ENCODE data around the gene LSM14B.

Gene LSM14B

DNA sequence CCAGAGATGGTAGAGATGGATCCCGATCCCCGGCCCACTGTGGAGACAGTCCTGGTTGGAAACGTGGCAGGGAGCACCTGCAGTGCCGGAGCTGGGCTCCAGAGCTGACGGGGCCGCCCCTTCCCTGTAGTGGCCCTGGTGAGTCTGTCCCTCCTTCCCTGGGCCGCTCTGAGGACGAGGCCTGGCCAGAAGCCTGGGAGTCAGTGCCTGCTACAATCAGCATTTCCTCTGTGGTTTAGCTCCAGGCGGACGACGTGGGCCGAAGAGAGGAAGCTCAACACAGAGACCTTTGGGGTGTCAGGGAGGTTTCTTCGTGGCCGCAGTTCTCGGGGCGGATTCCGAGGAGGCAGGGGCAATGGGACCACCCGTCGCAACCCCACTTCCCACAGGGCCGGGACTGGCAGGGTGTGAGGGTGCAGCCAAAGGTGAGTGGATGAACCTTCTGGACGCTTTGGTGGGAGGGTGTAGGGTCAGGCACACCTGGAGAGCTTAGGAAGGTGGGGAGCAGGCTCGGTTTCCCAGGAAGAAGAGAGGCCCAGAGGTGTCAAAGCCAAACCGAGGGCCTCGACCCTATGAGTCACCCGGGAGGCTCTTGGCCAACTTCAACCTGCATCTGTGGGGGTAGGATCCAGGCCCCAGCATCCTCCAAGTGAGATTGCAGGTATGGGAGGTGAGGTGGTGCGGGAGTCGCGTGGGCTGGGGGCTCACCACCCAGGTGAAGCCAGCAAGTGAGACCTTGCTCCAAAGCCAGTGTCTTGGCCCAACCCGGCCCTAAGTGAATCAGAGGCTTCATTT lies 11.0 kb downstream of the LSM14B start:
- no peak for DNase-seq

DNA sequence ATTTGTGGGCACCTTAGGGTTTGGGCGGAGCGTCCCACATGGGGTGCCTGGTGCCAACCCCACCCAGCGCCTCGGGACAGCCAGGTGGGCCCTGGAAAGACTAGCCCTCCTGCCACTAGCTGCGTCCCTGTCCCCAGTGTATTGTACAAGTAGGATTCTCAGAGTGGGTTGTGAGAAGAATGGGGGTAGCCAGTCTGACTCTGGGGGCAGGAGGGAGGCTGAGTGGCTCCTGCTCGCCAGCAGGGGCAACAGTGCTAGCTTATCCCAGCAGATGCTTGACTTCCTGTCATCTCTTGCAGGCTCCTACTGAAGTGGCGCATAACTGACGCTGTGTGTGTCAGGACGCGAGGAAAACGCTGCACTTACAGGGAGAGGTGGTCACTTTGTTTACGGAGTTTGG lies 11.6 kb downstream of the LSM14B start:
- no peak for DNase-seq

DNA sequence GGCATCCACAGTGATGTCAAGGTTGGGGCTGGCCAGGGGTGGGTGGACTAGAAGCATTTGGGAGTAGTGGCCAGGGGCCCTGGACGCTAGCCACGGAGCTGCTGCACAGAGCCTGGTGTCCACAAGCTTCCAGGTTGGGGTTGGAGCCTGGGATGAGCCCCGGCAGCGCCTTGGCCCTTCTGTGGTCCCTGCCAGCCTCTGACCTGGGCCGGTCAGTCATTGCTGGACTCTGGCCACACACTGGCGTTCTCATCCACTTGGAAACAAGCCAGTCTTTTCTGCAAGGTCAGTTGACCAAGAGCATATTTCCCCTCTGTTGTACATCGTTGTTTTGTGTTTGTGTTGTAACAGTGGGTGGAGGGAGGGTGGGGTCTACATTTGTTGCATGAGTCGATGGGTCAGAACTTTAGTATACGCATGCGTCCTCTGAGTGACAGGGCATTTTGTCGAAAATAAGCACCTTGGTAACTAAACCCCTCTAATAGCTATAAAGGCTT lies 12.5 kb downstream of the LSM14B start:
- no peak for DNase-seq

DNA sequence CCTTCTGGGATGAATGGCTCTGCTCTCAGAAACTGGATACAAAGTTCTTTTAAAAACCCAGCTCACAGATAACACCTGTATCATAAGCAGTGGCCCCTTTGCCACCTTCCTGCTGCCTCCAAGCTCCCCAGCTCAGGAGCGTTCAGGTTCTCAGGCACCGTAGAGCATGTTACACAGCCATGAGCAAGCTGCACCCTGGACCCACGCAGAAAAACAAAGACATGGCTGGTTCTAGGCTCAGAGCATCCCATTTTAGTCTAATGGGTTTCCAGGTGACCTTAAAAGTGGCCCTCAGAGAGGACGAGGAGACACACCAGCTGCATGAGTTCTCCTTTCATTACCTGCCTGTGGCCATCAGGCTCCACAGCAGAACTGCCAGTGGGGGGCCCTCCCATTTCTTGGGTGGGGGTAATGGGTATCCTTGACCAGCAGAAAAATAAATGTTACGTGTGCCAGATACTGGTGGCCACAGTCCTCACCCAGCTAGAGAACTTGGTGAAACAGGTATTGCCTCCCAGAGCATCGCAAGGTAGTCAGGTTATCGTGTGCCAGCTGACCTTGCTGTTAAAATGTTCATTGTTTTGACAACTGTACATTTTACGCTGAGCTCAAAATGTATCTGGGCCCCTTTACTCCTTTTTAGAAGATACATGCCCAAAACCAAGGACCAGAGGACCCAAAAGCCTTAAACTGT lies 13.4 kb downstream of the LSM14B start:
- no peak for DNase-seq

DNA sequence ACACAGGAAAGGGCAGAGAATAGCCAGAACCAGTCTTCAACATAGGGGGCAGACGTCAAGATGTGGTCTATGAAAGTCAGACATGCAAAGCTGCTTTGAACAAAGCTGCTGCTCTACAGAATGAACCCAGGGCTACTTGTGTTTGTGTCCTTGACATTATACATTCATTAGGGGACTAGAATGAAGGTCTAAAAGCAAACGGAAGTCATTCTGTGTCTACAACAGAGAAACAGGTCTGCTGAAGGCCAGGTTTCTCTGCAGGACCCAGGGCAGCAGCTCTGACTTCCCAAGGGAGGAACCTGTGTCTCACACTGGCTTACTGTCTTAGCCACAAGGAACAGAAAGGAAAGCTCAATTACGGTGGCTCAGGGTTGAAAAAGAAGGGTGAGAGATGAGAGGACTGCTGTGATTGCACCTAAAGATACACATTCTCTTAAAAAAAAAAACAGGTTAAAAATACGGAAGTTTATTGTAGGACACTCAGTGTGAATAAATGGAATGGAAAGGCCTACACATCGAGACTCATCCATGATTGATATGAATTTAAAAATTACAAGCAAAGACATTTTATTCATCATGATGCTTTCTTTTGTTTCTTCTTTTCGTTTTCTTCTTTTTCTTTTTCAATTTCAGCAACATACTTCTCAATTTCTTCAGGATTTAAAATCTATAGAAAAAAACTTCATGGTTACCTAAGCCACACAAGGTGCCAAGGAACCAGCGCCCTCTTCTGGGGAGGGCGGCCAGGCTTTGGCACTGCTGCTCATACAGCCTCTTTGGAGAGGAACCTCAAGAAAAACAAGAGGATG lies 14.2 kb downstream of the LSM14B start:
- peak; percentile 63 to 69 for DNase-seq

DNA sequence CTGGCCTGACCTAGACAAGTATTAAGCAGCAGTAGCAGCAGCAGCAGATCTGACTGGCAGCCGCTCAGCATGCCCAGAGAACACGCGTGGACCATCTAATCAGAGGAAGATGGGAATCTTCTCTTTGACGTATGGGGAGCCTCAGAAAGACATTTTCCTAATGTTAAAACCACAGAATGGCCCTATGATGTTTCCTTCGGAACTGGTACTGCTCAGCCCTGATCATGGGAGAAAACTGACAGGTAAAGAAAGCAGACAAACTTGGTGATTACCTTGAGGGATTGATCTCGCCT lies 14.8 kb downstream of the LSM14B start:
- no peak for DNase-seq

DNA sequence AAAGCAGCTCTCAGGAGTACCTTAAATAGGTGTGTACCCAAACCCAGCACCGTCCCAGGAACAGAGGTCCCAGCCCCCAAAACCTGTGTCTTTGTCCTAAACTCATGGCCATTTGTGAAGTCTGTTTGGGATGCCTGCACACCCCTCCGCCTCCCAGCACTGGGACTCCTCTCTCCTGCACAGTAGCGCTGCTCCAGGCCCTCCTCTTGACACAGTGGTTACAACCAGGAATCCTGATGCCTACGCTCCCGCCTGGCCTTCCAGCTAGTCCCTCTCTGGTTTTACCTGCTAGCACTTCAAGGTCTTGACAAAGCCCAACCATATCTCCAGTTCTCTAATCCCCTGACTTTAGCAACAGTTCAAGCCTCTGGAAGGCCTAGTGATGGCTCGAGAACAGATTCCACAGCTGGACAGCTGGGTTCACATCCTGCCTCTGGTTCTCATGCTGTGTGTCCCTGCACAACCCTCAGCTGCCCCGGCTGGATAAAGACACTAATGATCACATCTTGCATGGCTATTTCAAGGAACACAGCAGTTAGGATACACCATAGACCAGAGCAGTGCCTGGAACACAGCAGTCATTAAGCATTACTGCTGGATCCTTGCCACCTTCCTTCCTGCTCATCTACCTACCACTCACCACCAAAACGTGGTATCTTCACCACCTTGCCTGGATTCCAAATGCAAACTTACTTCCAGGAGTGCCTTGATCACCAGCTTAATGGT lies 15.4 kb downstream of the LSM14B start:
- DNase-seq: no peak

DNA sequence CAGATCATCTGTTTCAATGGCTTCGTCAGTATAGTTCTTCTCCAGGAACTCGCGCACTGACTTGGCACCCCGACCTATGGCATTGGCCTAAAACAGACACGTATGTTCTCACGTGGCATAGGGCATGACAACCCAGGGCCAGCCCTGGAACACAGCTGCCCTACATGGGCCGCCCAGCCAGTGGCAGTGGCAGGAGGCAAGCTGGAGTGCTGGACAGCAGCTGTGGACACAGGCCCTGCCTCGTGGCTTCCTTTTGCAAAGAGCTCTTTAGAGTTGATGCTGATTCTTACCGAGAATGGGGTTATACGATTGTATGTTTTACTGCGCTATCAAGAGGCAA lies 15.9 kb downstream of the LSM14B start:
- DNase-seq: no peak

DNA sequence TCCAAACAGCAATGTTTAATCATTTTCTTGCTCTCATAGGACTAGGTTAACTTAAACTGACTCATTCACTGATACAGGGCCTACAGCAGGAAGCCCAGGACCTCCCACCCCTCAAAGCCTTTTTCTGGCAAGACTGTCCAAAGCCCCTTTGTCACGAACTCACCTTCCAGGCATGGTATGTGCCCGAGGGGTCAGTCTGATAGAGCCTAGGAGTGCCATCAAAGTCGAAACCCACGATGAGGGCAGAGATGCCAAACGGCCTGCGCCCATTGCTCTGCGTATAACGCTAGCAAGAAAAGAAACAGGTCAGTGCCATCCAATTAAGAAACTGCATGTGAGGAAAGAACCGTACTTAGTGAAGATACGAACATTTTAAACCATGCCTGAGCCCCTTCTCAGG lies 16.6 kb downstream of the LSM14B start:
- no peak for DNase-seq

DNA sequence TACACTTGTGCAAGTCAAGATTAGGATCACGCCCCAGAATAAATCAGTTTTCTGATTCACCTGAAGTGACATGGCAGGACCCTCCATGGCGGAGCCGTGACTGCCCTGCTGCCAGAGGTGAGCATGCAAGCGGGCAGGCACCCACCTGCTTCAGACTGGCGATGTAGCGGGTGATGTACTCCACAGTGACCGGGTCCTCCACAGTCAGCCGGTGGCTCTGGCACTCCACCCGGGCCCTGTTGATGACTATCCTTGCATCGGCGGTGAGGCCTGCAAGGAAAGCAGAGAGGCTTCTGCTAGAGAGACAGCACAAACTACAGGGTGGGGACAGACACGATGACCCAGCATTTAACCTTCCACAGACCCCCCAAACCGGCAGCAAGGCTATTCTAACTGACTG lies 17.4 kb downstream of the LSM14B start:
- DNase-seq: no peak

DNA sequence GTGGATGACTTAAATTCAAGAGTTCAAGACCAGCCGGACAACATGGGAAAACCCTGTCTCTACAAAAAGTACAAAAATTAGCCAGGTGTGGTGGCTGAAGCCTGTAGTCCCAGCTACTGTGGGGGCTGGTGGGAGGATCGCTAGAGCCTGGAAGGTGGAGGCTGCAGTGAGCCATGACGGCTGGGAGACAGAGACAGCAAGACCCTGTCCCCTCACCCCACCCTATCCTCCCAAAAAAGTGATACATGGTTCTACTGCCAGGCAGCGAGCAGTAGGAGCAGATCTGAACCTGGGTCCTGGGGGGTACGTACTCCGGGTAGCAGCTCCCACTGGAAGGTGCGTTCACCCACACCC lies 18.7 kb downstream of the LSM14B start:
- DNase-seq: no peak

DNA sequence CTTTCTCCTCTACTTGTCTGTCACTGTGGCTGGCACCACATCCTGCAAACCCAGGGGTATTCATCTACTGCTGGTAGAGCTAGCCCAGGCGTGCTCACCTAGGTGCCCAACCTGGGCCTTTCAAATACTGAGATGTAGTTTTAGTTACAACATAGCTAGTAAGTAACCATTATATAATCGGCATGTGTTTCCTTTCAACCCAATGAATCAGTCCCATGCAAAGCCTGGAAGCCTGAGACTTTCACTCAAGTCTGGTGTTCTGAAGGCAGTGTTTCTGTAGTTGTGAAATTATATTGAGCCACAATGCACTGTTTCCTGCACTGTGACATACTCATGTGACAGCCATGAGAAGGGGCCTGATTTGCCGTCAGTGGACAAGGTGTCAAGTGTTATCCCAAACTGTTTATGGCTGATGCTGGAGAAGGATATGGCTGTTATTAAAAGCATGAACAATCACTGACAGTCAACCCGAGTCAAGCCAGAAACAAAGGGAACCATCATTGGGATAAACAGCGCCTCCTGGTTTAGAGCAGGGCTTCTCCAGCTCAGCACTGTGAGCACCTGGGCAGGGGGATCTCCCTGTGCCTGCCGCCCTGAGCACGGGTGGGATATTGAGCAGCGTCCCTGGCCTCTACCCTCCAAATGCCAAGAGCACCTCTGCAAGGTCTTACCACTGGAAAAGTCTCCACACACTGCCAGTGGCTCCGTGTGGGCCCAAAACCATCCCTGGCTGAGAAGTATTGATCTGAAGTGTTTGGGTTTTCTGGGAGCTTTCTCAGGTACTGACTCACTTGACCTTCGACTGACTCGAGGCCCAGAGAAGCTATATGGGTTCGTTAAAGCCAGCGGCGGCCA lies 19.3 kb downstream of the LSM14B start:
- DNase-seq: peak in 1 of 2 donors; percentile 11

DNA sequence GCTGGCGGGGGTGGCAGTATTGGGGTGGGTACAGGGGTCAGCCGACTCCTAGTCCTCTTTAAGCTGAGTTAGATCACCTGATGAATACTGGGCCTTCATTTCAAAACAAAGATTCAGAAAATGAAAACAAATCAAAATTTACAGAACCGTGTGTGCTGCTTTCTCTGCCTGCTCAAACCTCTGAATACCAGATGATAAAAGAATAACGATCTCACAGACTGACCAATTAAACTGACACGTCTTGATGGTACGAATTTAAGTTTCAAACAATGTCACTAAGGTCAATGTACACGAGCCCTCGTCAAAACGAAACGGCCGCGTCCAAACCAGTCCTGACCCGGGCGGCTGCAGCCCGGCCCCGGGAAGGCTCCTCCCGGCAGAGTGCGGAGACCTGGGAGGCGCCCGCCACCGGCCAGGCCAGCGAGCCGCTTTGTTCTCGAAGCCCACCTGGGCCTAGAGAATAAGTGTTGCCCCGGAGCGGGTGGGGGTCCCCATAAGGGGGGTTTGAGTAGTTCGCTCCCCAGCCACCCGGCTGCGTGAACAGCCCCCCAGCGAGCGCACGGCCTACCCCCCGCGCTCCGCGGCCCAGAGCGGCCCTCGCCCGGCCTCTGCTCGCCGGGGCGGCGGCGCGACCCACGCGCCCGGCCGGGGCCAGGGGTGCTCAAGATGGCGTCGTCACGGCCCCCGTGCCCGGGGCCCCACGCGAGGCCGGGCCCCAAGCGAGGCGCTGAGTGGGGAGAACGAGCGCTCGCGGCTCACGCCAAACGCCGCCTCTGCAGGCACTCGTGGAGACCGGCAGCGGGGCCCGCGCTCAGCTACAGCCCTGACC lies 20.2 kb downstream of the LSM14B start:
- DNase-seq: peak in 1 of 2 donors; percentile 14

DNA sequence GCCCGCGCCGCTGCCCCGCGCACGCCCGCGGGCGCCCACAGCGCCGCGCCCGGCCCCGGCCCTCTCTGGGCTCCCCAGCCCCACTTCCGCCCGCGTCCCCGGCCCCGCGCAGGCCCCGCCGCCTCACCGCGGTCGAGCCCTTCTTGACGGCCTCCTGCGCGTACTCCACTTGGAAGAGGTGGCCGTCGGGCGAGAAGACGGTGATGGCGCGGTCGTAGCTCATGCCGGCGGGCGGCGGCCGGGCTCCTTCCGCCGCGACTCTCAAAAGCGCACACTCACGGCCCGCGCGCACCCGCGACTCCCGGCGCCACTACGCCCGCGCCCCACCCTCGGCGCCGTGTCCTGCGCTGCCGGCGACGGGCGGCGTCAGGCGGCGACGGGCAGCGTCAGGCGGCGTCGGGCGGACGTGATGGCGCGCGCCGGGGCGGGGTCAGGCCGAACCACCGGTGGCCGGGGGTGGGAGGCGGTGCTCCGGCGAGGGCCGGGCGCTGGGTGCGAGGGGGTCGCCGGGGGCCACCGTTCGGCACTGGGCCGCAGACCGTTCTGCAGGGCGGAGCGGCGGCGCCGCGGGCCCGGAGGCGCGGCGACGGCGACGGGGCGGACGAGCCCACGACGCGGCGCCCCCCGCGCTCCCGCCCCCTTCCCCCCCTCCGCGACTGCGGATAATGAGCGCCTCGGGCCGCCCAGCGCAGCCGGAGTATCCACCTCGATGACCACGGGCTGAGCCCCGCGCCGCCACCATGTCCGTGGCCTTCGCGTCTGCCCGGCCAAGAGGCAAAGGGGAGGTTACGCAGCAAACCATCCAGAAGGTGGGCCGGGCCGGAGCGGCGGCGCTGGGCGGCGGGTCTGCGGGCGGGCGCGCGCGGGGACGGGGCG lies 21.0 kb downstream of the LSM14B start, which contains the start of the genes PSMA7 and SS18L1:
TSS of gene PSMA7 (minus strand) at position 314 of the 876 bp plus-strand sequence. CDS start at position 223, 91 bp downstream.
TSS of gene SS18L1 (plus strand) at position 689 of the 876 bp plus-strand sequence. CDS start at position 741, 52 bp downstream.
- DNase-seq: peak; percentile 83 to 86

DNA sequence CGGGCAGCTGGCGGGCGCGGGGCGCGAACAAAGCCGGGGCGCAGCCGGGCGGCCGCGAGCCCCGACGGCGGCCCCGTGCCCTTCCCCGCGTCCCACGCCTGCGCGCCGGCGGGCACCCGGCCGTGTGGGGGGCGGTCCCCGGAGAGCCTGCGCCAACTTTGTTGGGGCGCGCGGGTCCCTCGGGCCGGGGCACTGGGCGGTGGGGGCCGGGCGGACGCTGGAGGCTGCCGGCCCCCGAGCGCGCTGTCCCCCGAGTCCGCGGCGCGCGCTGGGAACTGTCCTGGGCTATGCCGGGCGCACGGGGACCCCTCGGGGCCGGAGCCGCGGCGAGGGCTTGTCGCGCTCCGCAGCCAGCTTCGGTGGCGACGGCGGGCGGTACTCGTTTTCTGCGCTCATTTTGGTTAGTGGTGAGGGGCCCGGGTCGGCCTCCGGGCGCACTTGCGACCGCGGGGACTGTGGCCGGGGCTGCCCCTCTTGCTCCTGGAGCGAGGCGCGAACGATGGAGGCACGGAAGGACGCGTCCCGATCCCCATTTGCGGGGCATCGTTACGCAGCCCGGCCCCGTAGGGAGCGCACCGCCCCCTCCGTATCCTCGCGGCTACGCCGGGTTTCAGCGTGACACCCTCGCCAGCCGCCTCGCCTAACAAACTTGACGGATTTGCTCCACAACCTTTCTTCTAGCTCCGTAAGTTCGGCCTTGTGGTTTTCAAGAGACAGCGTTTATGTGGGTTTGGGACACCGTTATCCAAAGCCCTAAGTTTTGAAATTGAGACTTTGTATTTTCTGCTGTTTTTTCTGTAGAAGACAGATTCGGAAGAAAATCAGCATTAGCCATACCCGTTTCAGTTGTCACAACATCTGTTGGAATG lies 21.9 kb downstream of the LSM14B start:
- DNase-seq: peak; percentile 47 to 53

DNA sequence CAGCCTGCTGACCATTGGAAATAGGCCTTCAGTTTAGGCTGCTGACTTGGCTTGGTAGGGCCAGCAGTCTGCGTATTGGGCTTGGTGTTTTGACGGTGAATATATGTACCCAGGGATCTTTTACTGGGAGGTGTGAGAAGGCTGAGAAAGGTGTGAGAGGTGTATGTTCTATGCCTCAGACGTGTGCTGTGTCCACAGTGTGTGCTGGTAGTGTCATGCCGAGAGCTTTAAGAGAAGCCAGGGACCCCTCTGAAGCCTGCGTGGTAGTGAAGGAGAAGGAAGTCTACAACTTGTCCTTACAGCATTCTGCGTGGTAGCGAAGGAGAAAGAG lies 23.4 kb downstream of the LSM14B start:
- DNase-seq: no peak

DNA sequence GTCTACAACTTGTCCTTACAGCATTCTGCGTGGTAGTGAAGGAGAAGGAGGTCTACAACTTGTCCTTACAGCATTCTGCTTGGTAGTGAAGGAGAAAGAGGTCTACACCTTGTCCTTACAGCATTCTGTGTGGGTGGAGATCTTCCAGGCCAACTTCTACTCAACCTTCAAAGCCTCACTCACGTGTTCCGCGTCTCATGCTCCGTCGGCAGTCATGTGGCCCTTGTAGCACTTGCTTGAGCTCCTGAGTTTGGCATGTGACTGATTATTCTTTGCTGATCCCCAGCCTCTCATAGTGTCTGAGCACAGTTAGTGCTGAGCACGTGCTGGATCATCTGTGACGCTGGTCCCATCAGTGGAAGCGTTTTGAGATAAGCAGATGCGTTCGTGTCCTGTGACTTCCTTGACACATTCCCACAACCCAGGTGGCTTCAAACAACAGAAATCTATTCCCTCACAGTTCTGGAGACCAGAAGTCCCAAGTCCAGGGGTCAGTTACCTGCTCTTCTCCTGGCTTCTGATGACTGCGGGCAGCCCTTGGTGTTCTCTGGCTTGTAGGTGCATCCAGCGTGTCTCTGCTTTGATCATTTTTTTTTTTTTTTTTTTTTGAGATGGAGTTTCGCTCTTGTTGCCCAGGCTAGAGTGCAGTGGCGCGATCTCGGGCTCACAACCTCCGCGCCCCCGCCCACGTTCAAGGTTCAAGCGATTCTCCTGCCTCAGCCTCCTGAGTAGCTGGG lies 23.9 kb downstream of the LSM14B start:
- no peak for DNase-seq

DNA sequence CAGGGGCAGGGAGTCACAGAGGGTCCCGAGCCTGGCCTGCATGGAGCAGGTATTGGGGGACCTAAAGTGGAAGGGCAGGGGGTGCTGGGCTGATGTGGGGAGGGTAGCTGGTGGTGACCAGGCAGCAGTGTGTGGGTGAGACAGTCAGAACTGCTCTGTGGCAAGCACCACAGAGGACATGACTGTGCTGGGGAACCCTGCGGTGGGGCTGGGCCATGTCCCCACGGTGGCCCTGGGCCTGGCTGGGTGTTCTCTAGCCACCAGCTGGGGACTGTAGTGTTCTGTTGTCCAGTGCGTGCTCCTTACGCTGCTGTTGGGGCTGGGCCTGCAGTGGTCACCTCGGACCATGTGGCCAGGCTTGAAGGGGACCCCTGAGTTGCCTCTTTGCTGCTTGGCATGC lies 24.9 kb downstream of the LSM14B start:
- no peak for DNase-seq

Data from activated CD4-positive, alpha-beta T cell treated with anti-CD3 and anti-CD28 coated beads for 4 hours (primary cell).